ENCODE measurements around the gene C5orf63.
"Not testable (repeated sequence)": the region's sequence is repeated elsewhere in the genome, so short reads cannot be mapped to it uniquely, and the experiment has no call there.

The C5orf63 gene

DNA sequence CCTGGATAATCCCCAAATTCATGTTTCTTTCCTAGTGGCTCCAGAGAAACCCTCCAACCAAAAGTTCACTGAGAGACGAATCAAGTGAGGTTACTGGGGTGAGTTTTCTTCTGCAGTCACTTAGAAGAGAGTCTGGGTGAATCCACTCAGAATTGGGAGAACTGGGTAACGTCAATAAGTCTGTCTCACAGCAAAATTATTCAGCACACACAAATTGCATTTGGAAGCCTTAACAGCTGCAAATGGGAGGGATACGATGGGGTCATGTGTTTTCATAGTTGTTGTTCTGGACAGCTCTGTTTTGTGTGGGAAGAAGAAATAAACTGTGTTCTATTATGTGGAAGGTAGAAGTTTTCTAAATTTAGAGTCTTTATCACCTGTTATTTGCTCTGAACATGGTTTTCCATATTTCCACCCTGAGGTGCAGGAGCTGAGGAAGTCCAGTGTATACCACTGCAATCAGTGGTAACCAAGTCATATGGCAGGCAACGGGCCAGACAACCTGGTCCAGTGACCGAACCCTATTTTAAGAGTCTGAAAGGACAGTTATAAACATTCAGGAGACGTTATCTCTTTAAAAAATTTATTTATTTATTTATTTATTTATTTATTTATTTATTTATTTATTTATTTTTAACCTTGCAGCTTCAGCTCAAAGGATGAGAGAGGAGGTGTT, 64.9 kb downstream of the C5orf63 start:
- no peak for DNase-seq (ENCODE audit: low read depth)

GRCh38 chr5:127007522-127007921, 65.8 kb downstream of the C5orf63 start:
- DNase-seq (ENCODE audit: low read depth): no peak

DNA sequence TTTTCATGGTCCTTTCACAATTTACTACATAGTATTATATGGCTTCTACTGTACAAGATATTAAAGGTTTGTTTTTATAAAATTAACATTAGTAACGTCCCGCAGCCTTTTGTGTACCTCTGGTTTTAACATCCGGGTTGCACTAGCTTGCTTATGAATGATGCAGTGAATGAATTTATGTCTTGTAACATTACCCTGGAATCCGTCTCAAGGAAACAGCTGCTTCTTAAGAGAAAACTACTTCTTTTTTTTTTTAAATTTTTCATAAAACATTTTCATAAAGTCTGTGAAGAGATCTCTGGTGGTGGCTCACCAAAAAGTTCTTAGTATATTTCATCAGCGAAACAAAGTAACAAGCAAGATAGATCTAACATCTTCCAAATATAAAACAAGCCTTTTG, 66.6 kb downstream of the C5orf63 start:
- DNase-seq (ENCODE audit: low read depth): no peak

GRCh38 chr5:127005282-127005681, 68.0 kb downstream of the C5orf63 start:
- DNase-seq (ENCODE audit: low read depth): not testable (repeated sequence)

DNA sequence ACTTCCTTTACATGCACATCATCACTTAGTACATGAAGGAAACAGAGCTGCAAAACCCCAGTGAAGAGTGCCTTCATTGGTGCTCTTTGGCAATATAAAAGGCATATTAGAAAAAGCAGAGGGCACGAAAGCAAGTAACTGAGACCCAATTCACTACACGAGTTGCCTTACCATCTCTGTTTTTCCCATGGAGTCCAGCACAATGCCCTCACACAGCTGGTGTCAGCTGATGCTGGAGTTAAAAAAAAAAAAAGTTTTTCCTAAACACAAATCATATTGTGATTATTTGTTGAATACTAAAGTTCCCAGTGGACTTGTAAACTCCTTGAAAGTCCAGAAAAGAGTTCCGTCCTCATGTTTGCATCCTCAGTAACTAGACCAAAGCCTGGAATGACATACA, 68.6 kb downstream of the C5orf63 start:
- DNase-seq (ENCODE audit: low read depth): no peak

DNA sequence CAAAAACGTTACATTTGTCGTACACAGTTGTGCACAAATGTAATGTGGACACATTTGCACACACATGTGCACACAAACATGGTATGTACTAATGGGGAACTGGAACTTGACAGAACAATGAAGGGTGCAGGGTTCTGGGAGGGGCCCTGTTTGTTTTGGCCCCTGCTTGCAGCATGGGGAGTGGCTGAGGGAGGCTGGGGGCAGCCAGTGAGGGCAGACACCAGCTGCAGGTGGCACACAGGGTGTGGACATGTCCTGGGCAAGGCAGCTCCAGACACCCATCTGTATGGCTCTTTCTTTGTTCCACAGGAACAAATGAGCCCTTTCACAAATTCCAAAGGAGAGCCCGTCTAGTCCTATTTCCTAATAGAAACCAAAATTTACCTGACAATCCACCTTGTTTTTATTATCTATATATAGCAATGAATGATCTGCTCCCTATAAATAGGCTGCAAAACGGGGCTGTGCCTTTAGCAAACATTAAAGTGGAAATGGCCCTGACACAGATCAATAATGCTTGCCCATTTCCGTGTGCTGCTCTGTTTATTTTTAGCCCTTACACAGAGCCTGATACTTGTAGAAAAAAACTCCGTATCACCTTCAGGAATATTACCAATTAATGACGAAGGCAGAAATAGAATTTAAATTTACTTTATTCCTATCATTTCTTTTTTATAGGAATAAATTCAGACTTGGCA, 69.4 kb downstream of the C5orf63 start:
- DNase-seq (ENCODE audit: low read depth): no peak

DNA sequence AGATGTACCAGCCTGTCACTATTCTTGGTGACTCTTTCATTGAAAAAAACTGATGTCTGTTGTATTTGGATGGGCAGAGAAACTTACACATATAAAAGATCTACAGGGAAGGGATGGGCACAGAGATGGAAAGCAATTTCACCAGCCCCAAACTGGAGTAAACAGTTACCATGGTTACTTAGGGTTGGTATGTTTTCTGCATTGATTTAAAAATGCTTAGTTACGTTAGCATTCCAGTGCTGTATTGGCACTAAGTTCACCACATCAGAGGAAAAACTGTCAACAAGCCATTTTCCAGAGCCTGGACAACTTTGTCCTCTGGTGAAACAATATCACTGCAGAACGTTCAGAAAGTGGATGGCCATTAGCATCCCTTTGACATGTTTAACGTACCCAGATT, 70.9 kb downstream of the C5orf63 start:
- DNase-seq (ENCODE audit: low read depth): no peak

DNA sequence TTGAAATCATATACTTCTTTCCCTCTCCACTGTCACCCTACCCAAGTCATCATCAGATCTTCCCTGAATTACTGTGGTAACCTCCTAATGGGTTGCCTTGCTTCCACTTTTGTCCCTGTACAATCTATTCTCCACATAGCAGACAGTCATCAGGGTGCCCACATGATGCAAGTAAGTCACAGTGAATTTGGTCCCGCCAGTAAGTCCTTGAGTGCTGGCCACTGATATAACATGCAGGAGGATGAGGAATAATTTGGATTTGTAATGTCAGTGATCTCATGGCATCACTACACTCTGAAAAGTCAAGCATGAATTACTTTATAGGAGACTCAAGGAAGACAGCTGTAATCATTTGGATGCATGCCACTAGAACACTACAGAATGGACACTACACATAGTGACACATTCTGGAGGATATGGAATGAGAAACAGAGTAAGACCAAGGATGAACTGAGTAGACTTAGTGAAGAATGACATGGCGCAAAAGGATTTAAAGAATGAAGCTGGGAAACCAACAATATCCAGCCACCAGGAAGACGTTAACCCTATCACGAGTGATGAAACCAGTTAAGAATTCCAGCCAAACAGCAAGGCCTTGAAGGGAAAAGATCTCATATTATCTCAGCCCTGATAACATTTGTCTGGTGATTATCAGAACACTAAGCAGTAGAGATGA, 71.5 kb downstream of the C5orf63 start:
- DNase-seq (ENCODE audit: low read depth): no peak

All from activated T-cell treated with anti-CD3 and anti-CD28 coated beads for 1 hour (primary cell).